Esophagus muscularis mucosa (tissue), 3 donors: ENCODE results near the gene MAP4K1.

Experiments used
- CTCF ChIP-seq, 3 experiments: fragments of 200-600 bp in 2 of 3; fragments of 450-650 bp in 1 of 3; sonication (generic) in 2 of 3; IDR thresholded peaks; one replicate each; pipeline ENCODE4 v1.5.1; 2017 to 2019; ENCODE audit warnings: antibody characterized with exemption in 3 of 3, mild to moderate bottlenecking in 2 of 3, moderate library complexity in 1 of 3
- POLR2AphosphoS5 ChIP-seq, 2 donors: sonication (generic); formaldehyde crosslinking; IDR thresholded peaks; one replicate each; pipeline ENCODE4 v1.6.1; 2017; ENCODE audit warnings: antibody characterized with exemption in 2 of 2

DNA sequence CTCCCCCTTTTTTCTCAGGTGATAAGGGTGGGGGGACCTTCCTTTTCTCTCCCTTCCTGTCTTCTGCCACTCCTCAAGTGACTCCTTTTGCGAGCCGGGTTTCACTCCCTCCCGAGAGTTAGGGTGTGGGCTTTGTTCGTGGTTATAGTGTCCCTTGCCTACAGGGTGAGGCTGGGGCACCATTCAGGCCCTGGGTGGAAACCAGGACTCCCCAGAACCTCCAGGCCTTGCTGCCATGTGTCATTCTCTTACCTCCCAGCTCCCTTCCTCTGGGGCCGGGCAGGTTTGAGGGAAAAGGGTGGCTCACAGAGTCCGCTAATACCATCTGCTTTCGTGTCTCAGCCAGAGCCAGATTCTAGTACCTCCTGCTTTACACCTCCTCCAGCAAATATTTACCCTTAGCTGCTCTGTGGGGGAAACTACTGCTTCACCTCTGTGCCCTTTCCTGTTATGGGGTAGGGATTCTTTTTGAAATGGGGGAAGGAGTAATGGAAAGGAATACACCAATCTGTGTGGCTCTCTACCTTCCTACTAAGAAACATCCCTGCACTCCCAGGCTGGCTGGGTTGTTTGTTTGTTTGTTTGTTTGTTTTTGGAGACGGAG lies 32.5 kb upstream of the MAP4K1 start:
- TF ChIP-seq CTCF (IDR thresholded peaks at IDR 0.05) (no peak), POLR2AphosphoS5 (IDR thresholded peaks at IDR 0.05) (no peak)
